NK-92 treated with Interleukin-12 subunit alpha and Interleukin-12 subunit beta, amount 100 ng/mL, for 24 hours (cell line): ENCODE measurements around the gene PAK1IP1.
"Not testable (repeated sequence)": the region's sequence is repeated elsewhere in the genome, so short reads cannot be mapped to it uniquely, and the experiment has no call there.

Source experiments
- DNase-seq: peaks from one replicate; lab custom pipeline; 2025; lab: John Stamatoyannopoulos, UW

The PAK1IP1 gene

GRCh38 chr6:10743515-10743914 is 48.7 kb downstream of the PAK1IP1 start:
- no peak for DNase-seq

- no peak for DNase-seq
These were observed 50.3 kb downstream of the PAK1IP1 start for GRCh38 chr6:10745116-10745515.

- no peak for DNase-seq
These were observed 52.1 kb downstream of the PAK1IP1 start for GRCh38 chr6:10746915-10747250.

DNA sequence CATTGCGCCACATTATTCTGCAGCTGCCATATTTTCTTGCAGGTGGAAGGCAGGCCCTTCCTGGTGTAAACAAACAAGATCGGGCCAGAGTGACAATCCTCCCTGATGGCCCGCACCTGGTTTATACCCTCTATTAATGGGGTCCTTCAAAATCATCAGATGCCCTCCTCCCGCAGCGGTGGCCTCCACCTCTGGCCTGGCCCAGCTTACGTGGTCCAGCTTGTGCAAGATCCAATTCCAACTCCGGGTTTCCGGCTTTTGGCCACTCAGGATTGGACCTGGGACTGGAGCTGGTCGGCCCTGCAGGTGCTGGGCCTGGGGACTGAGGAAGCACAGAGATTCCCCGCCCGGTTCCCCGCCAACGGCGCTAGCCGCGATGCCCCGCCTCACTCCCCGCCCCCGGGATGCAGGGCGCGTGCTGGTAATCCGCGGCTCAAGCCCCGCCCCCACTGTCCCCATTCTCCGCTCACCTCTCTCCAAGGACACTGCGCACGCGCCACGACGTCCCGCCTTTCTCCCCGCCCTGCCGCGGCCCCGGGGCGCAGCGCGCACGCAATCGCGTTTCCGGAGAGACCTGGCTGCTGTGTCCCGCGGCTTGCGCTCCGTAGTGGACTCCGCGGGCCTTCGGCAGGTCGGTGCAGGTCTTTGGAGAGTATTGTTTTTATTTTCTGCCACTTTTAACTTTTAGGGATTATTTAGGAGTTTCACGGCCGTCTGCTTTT is 52.6 kb downstream of the PAK1IP1 start, which contains the start of gene TMEM14B:
Gene TMEM14B, plus strand, starts transcription at position 555 of the 722 bp plus-strand sequence. CDS start 1,441 bp downstream, outside the sequence.
- peak; percentile 99 for DNase-seq

- no peak for DNase-seq
These were observed 55.0 kb downstream of the PAK1IP1 start for GRCh38 chr6:10749734-10750133.

- not testable (repeated sequence) for DNase-seq
These were observed 55.8 kb downstream of the PAK1IP1 start for GRCh38 chr6:10750568-10750967.

DNA sequence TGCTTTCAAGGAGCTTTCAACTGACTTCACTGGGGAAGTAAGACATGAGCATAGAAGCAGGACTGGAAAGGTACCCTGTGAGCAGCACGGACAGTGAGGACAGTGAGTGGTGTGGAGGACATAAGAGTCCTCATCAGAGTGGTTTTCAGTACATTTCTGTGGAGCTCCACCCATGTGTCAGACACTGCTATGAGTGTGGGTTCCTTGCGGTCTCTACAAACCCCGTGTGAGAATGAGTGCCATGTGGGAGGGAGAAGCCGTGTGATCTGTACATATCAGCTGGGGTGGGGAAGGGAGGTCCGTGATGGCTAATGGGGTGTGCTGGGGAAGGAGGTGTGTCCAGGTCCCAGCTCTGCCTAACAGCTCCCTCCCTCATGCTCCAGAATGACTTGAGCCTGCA is 57.0 kb downstream of the PAK1IP1 start:
- not testable (repeated sequence) for DNase-seq

GRCh38 chr6:10756085-10756484 is 61.3 kb downstream of the PAK1IP1 start:
- no peak for DNase-seq
